Measurements from ENCODE around the gene FAM13B. TPM values are rescaled to one million over a fixed set of nuclear protein-coding genes. Genes with fewer than 3 reads are reported as not detected.

Gene FAM13B
- total RNA-seq, 1 donor from 2014 or later, result 57.9 TPM

- TF ChIP-seq CTCF (IDR thresholded peaks at IDR 0.05; ENCODE audit: unreplicated experiment), result no peak
- DNase-seq (ENCODE audit: low spot score in 2 of 2, unreplicated experiment in 2 of 2), result no peak
- Mint-ChIP-seq H3K4me3 (no peak overlapping the region), H3K9me3 (no peaks in the 10 kb centered on the region), H3K27ac (no peak overlapping the region), H3K36me3 (no peaks in the 10 kb centered on the region), H3K27me3 (ENCODE audit: low read depth) (no peaks in the 10 kb centered on the region), H3K4me1 (no peaks in the 10 kb centered on the region)
Observed at GRCh38 chr5:137902408-137903133, 130.3 kb downstream of the FAM13B start.

DNA sequence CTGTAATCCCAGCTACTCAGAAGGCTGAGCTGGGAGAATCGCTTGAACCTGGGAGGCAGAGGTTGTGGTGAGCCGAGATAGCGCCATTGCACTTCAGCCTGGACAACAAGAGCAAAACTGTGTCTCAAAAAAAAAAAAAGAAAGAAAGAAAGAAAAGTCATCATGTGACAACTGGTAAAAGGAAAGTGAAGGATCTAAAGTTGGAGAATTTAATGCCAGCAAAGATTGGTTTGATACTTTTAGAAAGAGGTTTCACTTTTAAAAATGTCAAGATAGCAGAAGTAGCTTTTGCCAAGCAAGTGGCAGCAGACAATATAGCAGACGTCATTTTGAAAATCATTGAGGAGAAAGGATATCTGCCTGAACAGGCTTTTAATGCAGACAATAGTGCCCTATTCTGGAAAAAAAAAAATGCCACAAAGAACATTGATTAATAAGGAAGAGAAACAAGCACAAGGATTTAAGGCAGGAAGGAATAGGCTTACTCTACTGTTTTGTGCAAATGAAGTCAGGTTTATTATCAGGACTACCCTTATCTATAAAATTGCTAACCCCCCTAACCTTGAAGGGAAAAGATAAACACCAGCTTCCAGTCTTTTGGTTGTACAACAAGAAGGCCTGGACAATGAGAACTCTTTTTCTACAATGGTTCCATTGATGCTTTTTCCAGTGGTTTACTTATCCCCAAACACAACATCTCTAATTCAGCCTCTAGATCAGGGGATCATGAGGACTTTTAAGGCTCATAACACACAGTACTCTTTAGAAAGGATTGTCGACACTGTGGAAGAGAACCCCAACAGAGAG is 131.7 kb downstream of the FAM13B start:
- no peak overlapping the region for H3K4me3 Mint-ChIP-seq
- no peaks in the 10 kb centered on the region for H3K27me3 Mint-ChIP-seq (ENCODE audit: low read depth)
- TF ChIP-seq CTCF (IDR thresholded peaks at IDR 0.05; ENCODE audit: unreplicated experiment), result no peak
- H3K9me3 Mint-ChIP-seq, result no peaks in the 10 kb centered on the region
- H3K4me1 Mint-ChIP-seq, result no peaks in the 10 kb centered on the region
- DNase-seq (ENCODE audit: low spot score in 2 of 2, unreplicated experiment in 2 of 2), result no peak
- no peaks in the 10 kb centered on the region for H3K36me3 Mint-ChIP-seq
- no peak overlapping the region for H3K27ac Mint-ChIP-seq

- TF ChIP-seq CTCF (IDR thresholded peaks at IDR 0.05; ENCODE audit: unreplicated experiment), result no peak
- H3K4me3 Mint-ChIP-seq, result no peak overlapping the region
- no peaks in the 10 kb centered on the region for H3K36me3 Mint-ChIP-seq
- H3K9me3 Mint-ChIP-seq, result no peaks in the 10 kb centered on the region
- no peaks in the 10 kb centered on the region for H3K4me1 Mint-ChIP-seq
- no peak overlapping the region for H3K27ac Mint-ChIP-seq
- no peaks in the 10 kb centered on the region for H3K27me3 Mint-ChIP-seq (ENCODE audit: low read depth)
- DNase-seq (ENCODE audit: low spot score in 2 of 2, unreplicated experiment in 2 of 2), result no peak
Observed at GRCh38 chr5:137899493-137899892, 133.4 kb downstream of the FAM13B start.

GRCh38 chr5:137896560-137896959 is 136.3 kb downstream of the FAM13B start:
- Mint-ChIP-seq H3K27me3 (ENCODE audit: low read depth) (no peaks in the 10 kb centered on the region), H3K27ac (no peak overlapping the region), H3K4me1 (no peaks in the 10 kb centered on the region), H3K4me3 (no peak overlapping the region), H3K9me3 (no peaks in the 10 kb centered on the region), H3K36me3 (no peaks in the 10 kb centered on the region)
- no peak for DNase-seq (ENCODE audit: low spot score in 2 of 2, unreplicated experiment in 2 of 2)
- no peak for TF ChIP-seq CTCF (IDR thresholded peaks at IDR 0.05; ENCODE audit: unreplicated experiment)

DNA sequence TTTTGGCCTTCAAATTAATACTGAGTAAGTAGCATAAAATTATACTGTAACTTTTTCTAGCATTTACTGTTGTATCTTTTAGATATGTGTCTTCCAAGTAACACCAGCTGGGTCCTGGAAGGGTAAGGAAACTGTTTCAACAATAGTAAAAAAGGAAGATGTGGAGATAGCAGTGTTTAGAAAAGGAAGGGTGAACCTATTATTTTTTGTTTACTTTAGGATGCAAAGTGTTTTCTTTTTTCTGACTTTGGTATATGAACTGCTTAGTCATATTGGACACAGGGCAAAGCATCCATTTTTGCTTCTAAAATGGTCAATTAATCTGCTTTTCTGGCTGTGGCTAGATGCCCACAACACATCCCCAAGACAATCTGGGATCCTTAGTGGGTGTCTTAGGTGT is 138.3 kb downstream of the FAM13B start:
- DNase-seq (ENCODE audit: low spot score in 2 of 2, unreplicated experiment in 2 of 2), result no peak
- Mint-ChIP-seq H3K4me3 (no peak overlapping the region), H3K36me3 (no peaks in the 10 kb centered on the region), H3K27ac (no peak overlapping the region), H3K9me3 (no peaks in the 10 kb centered on the region), H3K27me3 (ENCODE audit: low read depth) (no peaks in the 10 kb centered on the region), H3K4me1 (no peaks in the 10 kb centered on the region)
- TF ChIP-seq CTCF (IDR thresholded peaks at IDR 0.05; ENCODE audit: unreplicated experiment), result no peak
